NCI-H226 (cell line): ENCODE results near the gene RNF223.
A peak's percentile ranks its signal among the peaks of the same experiment; 100 is the strongest.
"Not testable (repeated sequence)": the region's sequence is repeated elsewhere in the genome, so short reads cannot be mapped to it uniquely, and the experiment has no call there.

ENCODE experiments used
- DNase-seq: peaks from one replicate; pipeline ENCODE4 v3.0.0-alpha.2; 2015

RNF223 gene

GRCh38 chr1:1041873-1042272 lies 32.2 kb downstream of the RNF223 start:
- DNase-seq, result no peak

GRCh38 chr1:1041092-1041523 lies 33.0 kb downstream of the RNF223 start:
- no peak for DNase-seq

- peak; percentile 79 for DNase-seq
These were observed 33.8 kb downstream of the RNF223 start for GRCh38 chr1:1040004-1040991.

GRCh38 chr1:1039145-1039910 lies 34.8 kb downstream of the RNF223 start:
- DNase-seq, result no peak

- no peak for DNase-seq
These were observed 35.4 kb downstream of the RNF223 start for GRCh38 chr1:1038694-1039093.

GRCh38 chr1:1037366-1038327 lies 36.5 kb downstream of the RNF223 start:
- DNase-seq, result no peak

- DNase-seq, result no peak
These were observed 38.7 kb downstream of the RNF223 start for GRCh38 chr1:1035291-1035943.

GRCh38 chr1:1034439-1034781 lies 39.7 kb downstream of the RNF223 start:
- no peak for DNase-seq

GRCh38 chr1:1033731-1034438 lies 40.2 kb downstream of the RNF223 start:
- DNase-seq, result no peak

- DNase-seq, result peak; percentile 88
These were observed 41.0 kb downstream of the RNF223 start for GRCh38 chr1:1033009-1033587.

GRCh38 chr1:1032424-1032823 lies 41.7 kb downstream of the RNF223 start:
- DNase-seq, result no peak

- no peak for DNase-seq
These were observed 42.4 kb downstream of the RNF223 start for GRCh38 chr1:1031659-1032235.

- not testable (repeated sequence) for DNase-seq
These were observed 43.0 kb downstream of the RNF223 start for GRCh38 chr1:1030867-1031658.

GRCh38 chr1:1027791-1028190 lies 46.3 kb downstream of the RNF223 start:
- no peak for DNase-seq

GRCh38 chr1:1026599-1027413 lies 47.3 kb downstream of the RNF223 start:
- DNase-seq, result no peak

GRCh38 chr1:1025730-1026129 lies 48.4 kb downstream of the RNF223 start:
- no peak for DNase-seq

- peak; percentile 92 for DNase-seq
These were observed 49.1 kb downstream of the RNF223 start for GRCh38 chr1:1024771-1025699.
